Kidney epithelial cell (primary cell): ENCODE data around the gene SEPTIN5. TPM values are rescaled to one million over a fixed set of nuclear protein-coding genes. Genes with fewer than 3 reads are reported as not detected.

Experiments
- DNase-seq: peaks from one replicate; pipeline ENCODE4 v3.0.0-alpha.2; 2010; ENCODE audit warnings: low read depth
- H3K27me3 ChIP-seq: 2 replicates; pipeline ENCODE4 v1.6.0; 2011; ENCODE audit warnings: low read length; ENCODE audit not compliant: control insufficient read depth, insufficient read depth
- H3K36me3 ChIP-seq: 2 replicates; pipeline ENCODE4 v1.5.1; 2011; ENCODE audit warnings: low read length; ENCODE audit not compliant: control insufficient read depth, insufficient read depth
- H3K4me3 ChIP-seq: 2 replicates; pipeline ENCODE4 v1.5.1; 2011; ENCODE audit warnings: low read depth, mild to moderate bottlenecking, control low read depth, low read length
- CTCF ChIP-seq: IDR thresholded peaks from 2 replicates; pipeline ENCODE4 v1.5.1; 2011; ENCODE audit warnings: mild to moderate bottlenecking, moderate library complexity, low read length, control low read depth, inconsistent platforms; ENCODE audit not compliant: insufficient read depth, poor library complexity, severe bottlenecking
- total RNA-seq: library from RNA; depleted of rRNA; stranded (reverse); fragments of >200 nt; gene quantifications from 2 replicates; pipeline ENCODE4 v1.2.3, GENCODE V29; 2015

Gene SEPTIN5
- total RNA-seq, 1 donor from 2014 or later: 10.1 TPM

DNA sequence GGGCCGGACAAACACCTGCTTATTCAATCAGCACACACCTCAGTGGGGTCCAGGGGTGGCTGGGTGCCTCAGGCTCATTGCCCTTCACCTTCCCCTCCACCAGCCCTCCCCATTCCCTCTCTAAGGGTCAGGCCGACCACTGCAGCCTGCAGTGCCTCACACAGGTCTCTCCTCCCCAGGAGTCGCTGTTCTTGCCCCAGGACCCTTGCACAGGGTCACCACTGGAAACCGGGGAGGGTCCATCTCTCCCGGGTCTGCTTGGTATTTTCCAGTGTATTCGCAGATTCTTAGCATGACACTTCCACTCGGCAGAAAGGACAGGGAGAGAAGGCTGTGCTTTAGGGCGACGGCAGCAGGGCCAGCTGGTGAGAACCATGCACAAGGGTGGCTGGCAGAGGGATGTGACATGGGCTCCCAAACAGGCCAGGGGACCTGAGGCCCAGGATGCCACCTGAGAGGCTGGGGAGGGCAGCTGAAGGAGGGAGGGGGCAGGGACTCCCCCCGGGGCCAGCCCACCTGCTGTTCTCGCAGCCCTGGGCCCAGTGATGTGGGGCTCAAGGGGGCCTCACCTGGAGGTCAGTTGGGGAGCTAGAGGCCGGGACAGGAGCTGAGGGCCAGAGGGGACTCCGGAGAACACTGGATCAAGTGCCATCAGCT, 30.2 kb downstream of the SEPTIN5 start:
- no peak for TF ChIP-seq CTCF
- Histone ChIP-seq H3K27me3 (peaks cover 29% of the 10 kb centered on the region), H3K36me3 (no peaks in the 10 kb centered on the region), H3K4me3 (no peak overlapping the region)
- DNase-seq: no peak

DNA sequence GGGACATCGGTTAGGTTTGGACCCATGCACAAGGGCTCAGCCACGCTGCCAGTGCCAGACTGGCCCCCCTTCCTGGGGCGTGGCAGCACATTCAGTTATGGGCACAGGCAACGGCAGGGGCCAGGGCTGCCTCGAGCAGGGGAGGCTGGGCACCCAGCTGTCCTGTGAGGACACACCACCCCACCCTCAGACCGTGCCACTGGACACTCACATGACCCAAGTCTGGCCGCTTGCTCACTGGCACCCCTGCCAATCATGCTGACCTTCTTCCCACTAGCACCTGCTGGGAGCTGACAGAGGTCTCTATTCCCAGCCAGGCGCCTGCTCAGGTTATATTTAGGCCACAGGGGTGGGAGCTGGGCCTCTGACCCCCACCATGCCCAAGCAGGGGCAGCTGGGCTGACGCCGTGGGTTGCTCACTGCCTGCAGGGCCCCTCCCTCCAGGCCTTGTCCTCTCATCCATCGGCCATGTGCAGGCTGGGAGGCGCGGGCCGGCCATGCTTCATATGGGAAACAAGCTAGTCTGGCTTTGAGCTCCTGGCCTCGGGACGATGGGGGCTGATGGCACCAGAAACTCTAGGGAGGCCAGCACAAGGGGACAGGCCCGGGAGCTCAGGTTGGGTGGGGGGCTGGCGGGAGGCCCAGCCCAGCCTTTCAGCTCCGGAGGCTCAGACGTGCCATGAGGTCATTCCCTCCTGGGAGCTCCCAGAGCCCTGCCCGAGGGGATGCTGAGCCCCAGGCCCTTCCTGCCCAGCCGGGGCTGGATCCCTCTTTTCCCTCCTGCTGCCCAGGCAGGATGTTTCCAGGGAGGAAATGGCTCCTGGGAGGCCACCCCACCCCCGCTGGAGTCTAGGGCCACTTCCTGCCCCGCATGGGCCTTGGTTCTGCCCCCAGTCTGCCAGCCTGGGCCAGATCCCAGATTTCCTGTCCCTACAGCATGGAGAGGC, 31.1 kb downstream of the SEPTIN5 start:
- no peak overlapping the region for H3K4me3 ChIP-seq
- DNase-seq: no peak
- peaks cover 35% of the 10 kb centered on the region for H3K27me3 ChIP-seq
- no peaks in the 10 kb centered on the region for H3K36me3 ChIP-seq
- TF ChIP-seq CTCF: no peak

DNA sequence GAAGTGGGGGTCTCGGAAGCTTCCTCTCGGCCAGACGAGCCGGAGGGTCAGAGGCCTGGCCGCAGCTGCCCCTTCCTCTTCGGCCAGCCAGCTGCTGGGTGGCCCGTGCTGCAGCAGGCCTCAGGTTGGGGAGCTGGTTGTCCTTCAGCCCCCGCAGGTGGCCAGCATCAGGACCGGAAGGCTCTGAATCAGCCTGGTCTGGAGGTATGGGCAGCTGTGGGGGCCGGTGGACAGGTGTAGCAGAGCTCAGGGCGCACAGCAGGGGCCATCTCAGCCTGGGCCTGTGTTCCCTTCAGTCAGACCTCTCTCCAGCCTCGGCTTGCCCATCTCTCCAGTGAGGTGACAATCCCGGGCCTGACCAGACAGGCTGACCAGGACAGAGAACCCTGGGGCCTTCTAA, 32.4 kb downstream of the SEPTIN5 start:
- Histone ChIP-seq H3K36me3 (no peaks in the 10 kb centered on the region), H3K4me3 (no peak overlapping the region), H3K27me3 (peaks cover 40% of the 10 kb centered on the region)
- DNase-seq: no peak
- TF ChIP-seq CTCF: no peak

- no peak for DNase-seq
- H3K36me3 ChIP-seq: no peaks in the 10 kb centered on the region
- no peak for TF ChIP-seq CTCF
- no peak overlapping the region for H3K4me3 ChIP-seq
- H3K27me3 ChIP-seq: peaks cover 48% of the 10 kb centered on the region
Measured at GRCh38 chr22:19747551-19747950, 33.2 kb downstream of the SEPTIN5 start.

DNA sequence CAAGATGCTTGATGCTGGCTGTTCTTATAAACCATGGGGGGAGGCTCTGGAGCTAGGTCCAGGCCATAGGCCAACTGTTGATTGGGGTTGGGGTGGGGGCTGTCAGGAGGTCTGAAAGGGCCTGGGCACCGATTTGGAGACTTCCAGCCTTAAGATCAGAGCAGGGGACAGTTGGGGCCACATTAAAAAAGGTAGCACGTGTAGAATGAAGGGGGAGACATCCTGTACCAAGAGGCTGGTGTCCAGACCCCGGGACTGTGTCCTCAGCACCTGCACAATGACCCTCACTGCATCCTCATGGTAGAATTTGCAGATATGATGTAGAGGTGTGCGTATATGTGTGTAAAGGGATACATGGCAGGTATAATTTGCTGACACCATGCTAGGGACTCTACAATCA, 33.8 kb downstream of the SEPTIN5 start:
- Histone ChIP-seq H3K36me3 (no peaks in the 10 kb centered on the region), H3K27me3 (peaks cover 54% of the 10 kb centered on the region), H3K4me3 (no peak overlapping the region)
- no peak for DNase-seq
- no peak for TF ChIP-seq CTCF
